NCI-H82 treated with DMSO at 0.1 percent for 48 hours (cell line): ENCODE results near the gene SORCS2.

Experiments
- DNase-seq: peaks from one replicate; lab custom pipeline; 2025; ENCODE audit not compliant: unreplicated experiment; lab: John Stamatoyannopoulos, UW

The SORCS2 gene

DNA sequence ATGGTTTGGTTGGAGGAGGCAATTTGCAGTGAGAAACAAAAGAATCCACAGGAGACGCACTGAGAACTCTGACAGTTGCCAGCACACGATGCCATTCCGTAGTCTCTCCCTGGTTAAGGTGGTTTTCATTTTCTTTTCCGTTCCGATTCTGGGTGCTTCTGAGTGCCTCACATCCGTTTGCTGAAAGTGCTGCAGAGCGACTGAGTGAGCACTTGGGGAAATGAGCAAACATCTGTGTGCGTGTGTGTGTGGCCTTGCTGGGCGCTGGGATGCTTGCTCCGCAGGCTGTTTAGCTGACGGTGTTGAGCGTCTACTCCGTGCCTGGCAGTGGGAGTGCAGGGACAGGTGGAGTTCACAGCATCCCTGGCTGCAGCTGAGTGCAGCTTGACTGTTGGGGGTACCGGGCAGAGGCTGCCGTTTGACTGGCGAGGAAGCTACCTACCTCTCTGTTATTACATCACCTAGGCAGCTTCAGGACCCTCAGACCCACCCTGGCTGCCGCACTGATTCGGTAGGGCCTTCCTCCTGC, 49.3 kb downstream of the SORCS2 start:
- DNase-seq, result no peak

DNA sequence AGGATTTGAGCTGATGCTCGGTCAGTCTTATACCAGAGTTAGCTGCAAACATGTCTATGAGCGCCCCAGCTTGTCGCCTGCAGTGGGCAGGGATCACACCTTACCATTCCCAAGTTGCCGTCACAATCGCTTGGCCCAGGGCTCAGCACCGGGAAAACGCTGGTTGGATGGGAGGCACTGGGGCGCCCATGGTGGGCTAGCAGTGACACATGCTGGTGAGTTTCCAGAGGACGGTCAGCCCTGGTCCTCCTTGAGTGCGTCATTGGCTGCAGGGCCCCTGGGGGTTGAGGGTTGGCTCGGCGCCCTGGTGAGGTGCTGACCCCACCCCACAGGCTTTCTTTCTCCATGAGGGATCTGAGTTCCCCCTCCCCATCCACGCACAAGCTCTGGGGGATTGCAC, 50.4 kb downstream of the SORCS2 start:
- no peak for DNase-seq

- DNase-seq, result no peak
These were observed 51.4 kb downstream of the SORCS2 start for GRCh38 chr4:7243609-7244330.

- DNase-seq, result no peak
These were observed 52.0 kb downstream of the SORCS2 start for GRCh38 chr4:7244331-7244665.

- no peak for DNase-seq
These were observed 52.5 kb downstream of the SORCS2 start for GRCh38 chr4:7244751-7245320.

DNA sequence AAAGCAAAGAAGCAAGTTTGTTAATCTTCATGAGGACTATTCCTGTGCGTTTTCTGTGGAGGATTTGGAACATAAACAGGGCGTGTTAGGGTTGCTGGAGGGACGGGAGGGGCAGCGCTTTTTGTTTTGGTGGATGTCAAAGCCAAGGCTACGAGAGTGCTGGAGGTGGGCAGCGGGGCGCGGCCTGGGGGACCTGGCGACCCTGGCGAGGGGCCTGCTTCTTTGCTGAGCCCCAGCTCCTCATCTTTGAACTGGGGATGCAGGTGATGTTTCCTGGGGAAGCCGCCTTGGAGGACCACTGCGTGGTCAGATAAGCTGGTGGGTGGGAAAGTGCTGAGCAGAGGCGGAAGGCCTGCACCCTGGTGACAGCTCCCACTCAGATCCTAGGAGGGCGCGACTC, 55.2 kb downstream of the SORCS2 start:
- no peak for DNase-seq

GRCh38 chr4:7247946-7248345, 55.6 kb downstream of the SORCS2 start:
- DNase-seq, result no peak

- DNase-seq, result no peak
These were observed 56.5 kb downstream of the SORCS2 start for GRCh38 chr4:7248857-7249256.

- DNase-seq, result no peak
These were observed 59.0 kb downstream of the SORCS2 start for GRCh38 chr4:7251321-7251720.

- no peak for DNase-seq
These were observed 59.7 kb downstream of the SORCS2 start for GRCh38 chr4:7252051-7252450.

- DNase-seq, result no peak
These were observed 60.4 kb downstream of the SORCS2 start for GRCh38 chr4:7252510-7253340.

DNA sequence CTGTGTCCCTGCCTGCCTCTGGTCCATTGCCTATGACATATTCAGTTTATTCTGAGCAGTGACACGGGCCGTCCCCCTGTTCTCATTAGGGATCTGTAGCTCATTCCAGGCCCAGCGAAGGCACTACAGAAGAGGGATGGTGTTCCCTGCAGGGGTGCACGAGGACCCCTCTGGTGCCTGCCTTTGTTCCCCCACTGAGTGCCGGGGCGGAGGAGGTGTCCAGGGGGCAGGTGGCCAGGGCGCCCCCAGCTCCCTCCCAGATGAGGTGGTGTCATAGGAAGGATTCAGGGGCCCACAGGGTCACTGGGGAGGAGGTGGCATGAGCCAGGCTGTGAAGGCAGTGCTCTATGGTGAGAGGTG, 61.0 kb downstream of the SORCS2 start:
- no peak for DNase-seq

DNA sequence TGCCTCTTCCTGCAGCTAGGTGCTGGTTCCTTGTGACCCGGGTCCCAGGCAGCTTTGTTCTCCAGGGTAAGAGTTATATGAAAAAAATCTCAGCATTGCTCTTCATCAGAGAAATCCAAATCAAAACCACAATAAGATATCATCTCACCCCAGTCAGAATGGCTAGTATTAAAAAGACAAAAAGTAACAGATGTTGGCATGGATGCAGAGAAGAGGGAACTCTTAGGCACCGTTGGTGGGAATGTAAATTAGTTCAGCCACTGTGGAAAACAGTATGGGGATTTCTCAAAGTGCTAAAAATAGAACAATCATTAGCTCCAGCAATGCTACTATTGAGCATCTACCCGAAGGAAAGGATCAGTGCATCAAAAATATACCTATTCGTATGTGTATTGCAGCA, 61.5 kb downstream of the SORCS2 start:
- no peak for DNase-seq

DNA sequence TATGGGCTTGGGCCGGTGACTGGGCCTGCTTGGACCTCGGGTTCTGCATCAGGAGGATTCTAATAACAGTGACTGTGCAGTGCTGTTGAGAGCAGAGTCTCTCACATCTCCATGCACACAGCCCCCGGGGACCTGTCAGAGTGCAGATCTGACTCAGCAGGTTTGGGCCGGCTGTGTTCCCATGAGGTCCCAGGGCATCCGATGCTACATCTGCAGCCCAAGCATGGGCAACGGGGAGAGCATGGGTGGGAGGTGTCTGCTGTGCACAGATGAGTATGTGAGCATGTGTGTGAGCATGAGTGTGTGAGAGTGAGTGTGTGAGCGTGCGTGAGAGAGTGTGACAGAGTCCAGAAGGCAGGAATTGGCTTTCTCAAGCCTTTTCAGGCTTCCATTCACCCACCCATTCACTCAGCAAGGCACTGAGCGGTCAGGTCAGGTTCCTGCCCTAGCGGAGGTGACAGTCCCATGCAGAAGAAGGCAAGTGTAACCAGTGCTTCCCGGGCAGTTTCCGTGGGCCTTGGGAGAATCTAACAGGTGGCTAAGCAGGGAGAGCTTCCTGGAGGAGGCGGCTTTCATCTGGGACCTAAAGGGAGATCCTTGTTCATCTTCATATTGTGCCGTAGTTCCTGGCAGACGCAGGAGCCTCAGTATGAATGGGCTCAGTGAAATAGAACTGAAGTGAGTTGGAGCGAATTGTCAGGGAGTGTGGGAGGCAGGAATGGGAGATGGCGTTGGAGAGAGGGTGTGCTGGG, 62.6 kb downstream of the SORCS2 start:
- no peak for DNase-seq

DNA sequence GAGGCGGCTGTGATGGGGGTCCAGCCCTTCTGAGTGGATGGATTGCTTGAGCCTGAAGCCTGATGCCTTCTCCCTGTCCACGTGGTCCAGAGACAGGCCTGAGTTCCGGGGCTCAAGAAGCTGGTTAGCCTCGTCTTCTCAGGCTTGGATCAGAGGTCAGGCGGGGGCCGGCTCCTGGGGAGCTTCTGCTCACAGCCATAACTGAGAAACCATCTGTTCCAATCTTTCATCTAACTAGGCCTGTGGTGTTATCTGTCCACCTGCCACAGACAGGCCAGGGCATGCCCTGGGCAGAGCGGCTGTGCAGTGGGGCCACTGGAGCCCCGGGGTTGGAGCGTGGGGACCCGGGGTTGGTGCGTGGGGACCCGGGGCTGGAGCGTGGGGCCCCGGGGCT, 63.1 kb downstream of the SORCS2 start:
- DNase-seq, result no peak

GRCh38 chr4:7255996-7256395, 63.7 kb downstream of the SORCS2 start:
- DNase-seq, result no peak

GRCh38 chr4:7256984-7257810, 64.9 kb downstream of the SORCS2 start:
- DNase-seq, result no peak

GRCh38 chr4:7259039-7259438, 66.7 kb downstream of the SORCS2 start:
- no peak for DNase-seq

DNA sequence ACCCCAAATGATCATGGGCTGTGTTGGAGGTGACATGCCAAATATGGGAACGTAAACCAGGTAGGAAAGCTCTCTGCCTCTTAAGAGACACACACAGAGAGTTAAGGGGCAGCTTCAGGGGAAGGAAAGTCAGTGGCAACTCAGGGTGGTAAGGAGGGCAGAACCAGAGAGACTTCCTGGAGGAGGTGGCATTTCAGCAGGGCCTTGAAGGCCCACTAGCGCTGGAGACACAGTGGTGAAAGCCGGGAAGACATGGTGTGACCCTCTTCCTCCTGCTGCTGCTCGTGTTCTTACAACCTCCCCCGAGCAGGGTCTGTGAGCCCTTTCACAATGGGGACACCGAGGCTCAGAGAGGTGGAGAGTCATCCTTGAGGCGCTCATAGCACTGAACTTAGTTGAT, 68.2 kb downstream of the SORCS2 start:
- DNase-seq, result no peak

DNA sequence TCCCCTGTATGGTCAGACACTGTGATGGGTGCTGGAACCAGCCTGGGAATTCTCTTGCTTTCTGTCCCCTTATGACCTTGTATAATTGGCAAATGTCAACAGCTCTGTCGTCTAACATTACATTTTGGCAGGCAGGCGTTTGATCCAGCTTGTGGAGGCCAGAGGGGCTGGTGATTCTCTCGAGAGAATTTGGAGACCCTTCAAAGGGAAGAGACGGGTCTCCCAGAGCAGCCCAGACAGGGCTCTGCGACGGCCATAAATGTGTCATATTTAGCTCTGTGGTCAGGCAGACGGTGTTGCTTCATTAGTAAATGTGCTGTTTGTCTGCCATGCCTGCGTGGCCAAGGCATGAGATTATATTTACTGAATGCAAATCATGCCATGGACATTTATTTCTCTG, 68.7 kb downstream of the SORCS2 start:
- DNase-seq, result no peak

DNA sequence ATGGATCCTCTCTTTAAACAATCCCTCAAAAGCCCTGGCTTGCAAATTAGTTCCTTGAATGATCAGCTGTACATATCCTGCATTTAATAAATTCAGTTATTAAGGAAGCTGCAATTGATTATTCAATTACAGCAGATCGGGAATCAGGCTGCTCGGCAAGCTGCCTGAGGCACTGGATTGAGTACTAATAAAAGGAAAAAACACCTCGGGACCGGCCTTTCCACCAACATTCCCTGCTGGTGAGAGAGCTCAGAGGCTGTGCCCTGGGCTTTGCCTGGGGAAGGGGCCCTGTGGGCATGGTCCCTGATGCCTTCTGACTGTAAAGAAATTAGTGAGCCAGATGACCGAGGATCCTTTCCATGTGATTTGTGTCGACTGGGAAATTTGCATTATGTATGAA, 69.2 kb downstream of the SORCS2 start:
- DNase-seq, result no peak
